HG03460 (cell line): ENCODE data around the gene DNAAF5.

ENCODE experiments used
- ATAC-seq: cut with Tn5 transposase; IDR thresholded peaks from one replicate; pipeline ENCODE4 v1.9.1; 2021; ENCODE audit not compliant: unreplicated experiment

Gene DNAAF5

DNA sequence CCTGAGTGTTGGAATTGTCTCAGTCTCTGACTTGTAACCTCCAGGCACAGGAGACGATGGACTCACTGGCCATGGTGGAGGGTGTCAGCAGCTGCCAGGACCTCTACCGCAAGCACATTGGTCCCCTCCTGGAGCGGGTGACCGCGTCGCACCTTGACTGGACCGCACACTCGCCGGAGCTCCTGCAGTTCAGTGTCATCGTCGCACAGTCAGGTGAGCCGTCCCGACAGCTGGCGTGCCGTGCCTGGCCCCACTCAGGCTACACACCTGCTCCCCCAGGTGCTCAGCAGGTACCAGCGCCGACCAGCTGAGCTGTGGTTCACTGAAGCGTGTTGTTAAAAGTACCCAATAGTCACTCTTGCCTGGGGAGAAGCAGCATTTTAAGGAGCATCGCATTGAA lies 37.3 kb downstream of the DNAAF5 start:
- no peak for ATAC-seq

DNA sequence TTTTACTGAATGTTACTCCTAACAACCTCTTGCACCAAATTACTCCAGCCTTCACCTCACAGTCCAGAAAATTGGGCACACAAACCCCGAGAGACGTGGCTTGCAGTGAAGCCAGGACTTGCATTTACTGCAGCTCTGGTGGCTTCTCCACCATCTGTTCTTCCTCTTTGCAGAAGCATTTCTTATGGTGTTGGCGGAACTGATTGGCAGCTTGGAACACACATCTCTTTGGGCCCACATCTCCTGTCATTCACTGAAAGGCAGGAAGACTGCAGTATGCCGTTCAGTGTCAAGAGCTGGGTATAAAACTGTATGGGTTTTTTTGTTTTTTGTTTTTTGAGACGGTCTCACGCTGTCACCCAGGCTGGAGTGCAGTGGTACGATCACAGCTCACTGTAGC lies 38.9 kb downstream of the DNAAF5 start:
- no peak for ATAC-seq

GRCh38 chr7:767580-767940 lies 41.1 kb downstream of the DNAAF5 start:
- ATAC-seq, result no peak

GRCh38 chr7:767941-768731 lies 41.6 kb downstream of the DNAAF5 start:
- no peak for ATAC-seq

- ATAC-seq, result no peak
Measured at GRCh38 chr7:768881-769504, 42.5 kb downstream of the DNAAF5 start.

GRCh38 chr7:770336-770735 lies 43.8 kb downstream of the DNAAF5 start:
- no peak for ATAC-seq

DNA sequence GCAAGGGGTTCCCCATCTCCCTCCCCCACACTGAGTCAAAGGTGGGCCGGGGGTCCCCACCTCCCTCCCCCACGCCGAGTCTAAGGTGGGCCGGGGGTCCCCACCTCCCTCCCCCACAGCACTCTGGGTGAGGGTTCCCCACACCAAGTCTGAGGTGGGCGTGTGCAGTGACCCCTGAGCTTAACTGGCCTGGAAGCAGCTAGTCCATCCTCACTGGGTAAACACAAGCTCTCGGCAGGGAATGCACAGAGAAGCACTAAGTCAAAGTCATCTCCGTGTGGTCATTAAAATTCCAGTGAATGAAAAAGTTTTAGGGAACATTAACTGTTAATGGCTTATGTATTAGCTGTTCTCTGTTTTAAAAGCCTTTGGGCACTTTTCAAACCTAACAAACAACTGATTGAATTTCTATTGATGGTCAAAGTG lies 44.3 kb downstream of the DNAAF5 start:
- ATAC-seq, result no peak

- ATAC-seq, result no peak
Measured at GRCh38 chr7:771234-772004, 44.9 kb downstream of the DNAAF5 start.

DNA sequence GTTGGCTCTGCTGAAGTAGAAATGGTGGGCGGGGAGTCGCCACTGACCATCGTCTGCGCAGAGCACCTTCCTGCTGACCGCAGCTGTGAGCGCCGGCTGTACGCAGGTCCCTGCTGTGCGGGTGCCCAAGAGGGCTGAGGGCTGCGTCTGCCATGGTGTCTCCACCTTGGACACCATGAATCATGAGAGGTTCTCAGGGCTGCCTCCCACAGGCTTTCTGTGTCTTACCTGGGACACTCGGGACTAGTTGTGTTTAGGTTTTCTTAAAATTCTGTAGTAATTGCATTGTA lies 45.5 kb downstream of the DNAAF5 start:
- no peak for ATAC-seq

DNA sequence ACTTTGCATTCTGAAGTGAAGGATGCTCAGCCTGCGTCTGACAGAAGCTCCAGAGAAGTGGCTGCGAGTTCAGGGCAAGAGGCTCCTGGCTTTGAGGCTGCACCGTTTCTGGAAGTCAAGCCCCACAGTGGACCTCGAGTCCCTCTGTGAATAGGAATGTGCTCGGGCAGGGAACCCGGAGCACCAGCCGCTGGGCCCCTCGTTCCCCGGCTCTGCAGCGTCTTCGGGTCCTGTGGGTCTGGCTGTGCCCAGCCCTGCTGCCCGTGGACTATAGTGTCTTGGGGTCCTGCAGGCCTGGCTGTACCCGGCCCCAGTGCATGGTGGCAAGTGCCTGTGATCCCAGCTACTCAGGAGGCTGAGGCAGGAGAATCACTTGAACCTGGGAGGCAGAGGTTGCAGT lies 45.9 kb downstream of the DNAAF5 start:
- ATAC-seq, result no peak

- ATAC-seq, result no peak
Measured at GRCh38 chr7:772861-773621, 46.5 kb downstream of the DNAAF5 start.

- no peak for ATAC-seq
Measured at GRCh38 chr7:773622-773915, 47.1 kb downstream of the DNAAF5 start.

DNA sequence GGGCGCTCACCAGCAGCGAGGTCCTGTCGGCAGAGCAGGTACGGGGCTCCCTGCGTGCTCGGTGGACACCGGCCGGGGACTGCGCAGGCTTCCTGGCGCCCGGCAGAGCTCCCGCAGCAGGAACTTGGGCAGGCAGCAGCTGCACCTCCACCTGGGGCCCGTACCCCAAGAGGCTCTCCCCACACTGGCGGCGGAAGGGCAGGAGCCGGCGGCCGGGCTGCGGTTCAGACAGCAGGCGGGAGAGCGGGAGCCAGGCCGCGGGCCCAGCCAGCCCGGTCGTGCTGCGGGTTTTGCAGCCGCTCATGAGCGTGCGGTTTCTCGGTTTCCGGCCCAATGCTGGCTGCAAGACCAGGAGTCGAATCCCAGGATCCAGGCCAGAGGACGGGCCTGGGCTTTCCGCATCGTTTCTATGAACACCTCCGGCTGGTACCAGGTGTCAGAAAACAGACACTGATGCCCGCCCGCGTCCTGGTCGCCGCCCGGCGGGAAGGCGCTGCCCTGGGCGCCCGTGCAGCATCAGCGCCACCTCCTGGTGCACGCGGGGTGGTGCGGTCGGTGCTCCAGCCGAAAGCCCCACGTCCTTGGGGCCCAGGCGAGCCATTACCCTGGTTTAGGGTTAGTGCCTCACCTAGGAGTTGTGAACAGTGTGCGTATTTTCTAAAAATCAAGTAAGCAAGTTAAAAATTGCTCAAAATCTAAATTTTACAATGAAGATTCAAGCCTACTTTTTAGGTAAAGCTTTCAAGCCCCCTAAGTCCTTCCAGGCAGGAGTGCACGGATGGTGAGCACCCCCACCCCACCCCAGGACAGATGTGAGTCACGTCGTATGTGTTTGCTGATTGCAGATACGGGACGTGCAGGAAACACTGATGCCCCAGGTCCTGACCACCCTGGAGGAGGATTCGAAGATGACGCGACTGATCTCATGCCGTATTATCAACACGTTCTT lies 47.9 kb downstream of the DNAAF5 start:
- ATAC-seq, result no peak

DNA sequence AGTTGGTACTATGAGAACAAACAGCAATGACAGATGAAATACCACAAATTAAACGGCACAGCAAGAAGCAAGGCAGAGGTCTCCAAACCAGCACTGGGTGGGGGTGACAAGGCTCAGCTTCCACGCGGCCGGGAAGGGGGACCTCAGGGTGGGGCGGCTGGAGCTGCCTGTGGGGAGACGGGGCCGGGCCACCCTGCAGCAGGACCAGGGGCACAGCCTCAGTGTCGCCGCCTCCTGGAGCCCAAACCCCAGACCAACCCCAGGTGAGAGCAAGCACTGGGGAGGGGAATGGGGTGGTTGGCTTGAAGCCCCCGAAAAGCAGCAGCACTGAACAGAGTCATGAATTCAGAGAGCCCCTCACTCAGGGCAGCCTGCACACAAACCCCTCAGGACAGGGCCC lies 49.9 kb downstream of the DNAAF5 start:
- ATAC-seq, result no peak

GRCh38 chr7:776992-777727 lies 50.7 kb downstream of the DNAAF5 start:
- ATAC-seq, result no peak

GRCh38 chr7:777728-778078 lies 51.2 kb downstream of the DNAAF5 start:
- no peak for ATAC-seq

- no peak for ATAC-seq
Measured at GRCh38 chr7:778271-778967, 51.9 kb downstream of the DNAAF5 start.

DNA sequence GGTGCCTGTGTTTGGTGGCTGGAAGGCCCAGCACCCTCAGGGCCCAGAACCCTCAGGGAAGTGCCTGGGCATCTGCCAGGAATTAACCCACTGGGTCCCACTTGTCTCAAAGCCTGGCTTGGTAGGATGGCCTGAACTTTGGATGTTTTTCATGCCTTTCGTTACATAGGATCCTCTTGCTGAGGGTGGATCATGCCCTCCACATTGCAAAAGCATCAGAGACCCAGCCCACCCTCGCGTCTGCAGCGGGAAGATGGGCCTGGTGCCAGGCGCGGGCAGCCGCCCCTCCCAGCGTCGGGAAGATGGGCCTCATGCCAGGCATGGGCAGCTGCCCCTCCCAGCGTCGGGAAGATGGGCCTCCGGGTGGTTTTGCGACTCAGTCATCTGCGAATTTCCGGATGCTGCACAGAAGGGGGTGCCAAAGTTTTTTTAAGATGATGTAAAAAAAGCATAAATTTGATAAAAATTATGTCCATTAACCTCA lies 52.5 kb downstream of the DNAAF5 start:
- ATAC-seq, result no peak

GRCh38 chr7:779480-779879 lies 53.0 kb downstream of the DNAAF5 start:
- ATAC-seq, result no peak
